GM23338 (cell line): ENCODE data around the gene CXCL1. TPM values are rescaled to one million over a fixed set of nuclear protein-coding genes. Genes with fewer than 3 reads are reported as not detected.

Source experiments
- ATAC-seq: fragments of 200-7000 bp; cut with Tn5 transposase; 3 replicates; pipeline ENCODE4 v1.9.1; 2020
- DNase-seq: peaks from one replicate; pipeline ENCODE4 v3.0.0-alpha.2; 2015; ENCODE audit warnings: low spot score
- H2AFZ ChIP-seq: fragments of 200-600 bp; sonication (generic); 2 replicates; pipeline ENCODE4 v1.8.0; 2016; ENCODE audit warnings: antibody characterized with exemption, mild to moderate bottlenecking, moderate library complexity
- H3F3A ChIP-seq: fragments of 200-600 bp; sonication (generic); replicated peaks from 2 replicates; pipeline ENCODE4 v1.8.0; 2017; ENCODE audit warnings: antibody characterized with exemption, mixed run types, low read depth
- H3K27ac ChIP-seq: fragments of 200-600 bp; sonication (generic); 2 replicates; pipeline ENCODE4 v1.6.1; 2016; ENCODE audit warnings: low read depth
- H3K27me3 ChIP-seq: fragments of 200-600 bp; sonication (generic); 2 replicates; pipeline ENCODE4 v1.8.0; 2016; ENCODE audit warnings: mild to moderate bottlenecking, mixed run types, moderate library complexity; ENCODE audit not compliant: insufficient read depth
- H3K36me3 ChIP-seq: fragments of 200-600 bp; sonication (generic); 2 replicates; pipeline ENCODE4 v1.8.0; 2016; ENCODE audit warnings: mild to moderate bottlenecking; ENCODE audit not compliant: insufficient read depth
- H3K4me1 ChIP-seq: fragments of 200-600 bp; sonication (generic); 2 replicates; pipeline ENCODE4 v1.8.0; 2016; ENCODE audit warnings: mild to moderate bottlenecking, moderate library complexity; ENCODE audit not compliant: insufficient read depth
- H3K4me2 ChIP-seq: fragments of 200-600 bp; sonication (generic); 2 replicates; pipeline ENCODE4 v1.7.1; 2017; ENCODE audit warnings: mixed run types
- H3K4me3 ChIP-seq: fragments of 200-600 bp; sonication (generic); 2 replicates; pipeline ENCODE4 v1.6.1; 2016; ENCODE audit warnings: mixed run types
- H3K79me2 ChIP-seq: fragments of 200-600 bp; sonication (generic); replicated peaks from 2 replicates; pipeline ENCODE4 v1.8.0; 2017; ENCODE audit warnings: mild to moderate bottlenecking; ENCODE audit not compliant: insufficient read depth
- H3K9me2 ChIP-seq: fragments of 200-600 bp; sonication (generic); 2 replicates; pipeline ENCODE4 v1.8.0; 2017; ENCODE audit not compliant: insufficient read depth
- H4K20me1 ChIP-seq: fragments of 200-600 bp; sonication (generic); replicated peaks from 2 replicates; pipeline ENCODE4 v1.8.0; 2017; ENCODE audit warnings: mild to moderate bottlenecking; ENCODE audit not compliant: insufficient read depth
- H3K27ac Mint-ChIP-seq: 2 replicates; pipeline ENCODE4 v1.8.0; 2020; ENCODE audit warnings: inconsistent platforms, mild to moderate bottlenecking, moderate library complexity, mixed read lengths
- H3K27me3 Mint-ChIP-seq: 3 replicates; pipeline ENCODE4 v1.8.0; 2022; ENCODE audit warnings: low read depth, mild to moderate bottlenecking, moderate library complexity, mixed read lengths, inconsistent platforms; ENCODE audit not compliant: insufficient read depth, poor library complexity
- H3K36me3 Mint-ChIP-seq: 3 replicates; pipeline ENCODE4 v1.8.0; 2021; ENCODE audit warnings: low read depth, mild to moderate bottlenecking, inconsistent platforms, moderate library complexity, mixed read lengths
- H3K4me1 Mint-ChIP-seq: 3 replicates; pipeline ENCODE4 v1.8.0; 2020; ENCODE audit warnings: mild to moderate bottlenecking, inconsistent platforms, mixed read lengths
- H3K4me3 Mint-ChIP-seq: 3 replicates; pipeline ENCODE4 v1.8.0; 2021; ENCODE audit warnings: moderate library complexity, mild to moderate bottlenecking, inconsistent platforms, mixed read lengths
- H3K9me3 Mint-ChIP-seq: 3 replicates; pipeline ENCODE4 v1.8.0; 2020; ENCODE audit warnings: moderate library complexity, mild to moderate bottlenecking, inconsistent platforms, mixed read lengths
- EZH2 ChIP-seq: fragments of 200-600 bp; sonication (generic); IDR thresholded peaks from one replicate; pipeline ENCODE4 v1.8.0; 2017; ENCODE audit warnings: antibody characterized with exemption, mild to moderate bottlenecking, low read depth; ENCODE audit not compliant: unreplicated experiment
- EZH2phosphoT487 ChIP-seq: fragments of 200-600 bp; sonication (generic); IDR thresholded peaks from one replicate; pipeline ENCODE4 v1.8.1; 2018; ENCODE audit warnings: antibody characterized with exemption; ENCODE audit not compliant: unreplicated experiment
- JUNB ChIP-seq: IDR thresholded peaks from one replicate; pipeline ENCODE4 v1.6.1; 2016; ENCODE audit warnings: antibody characterized with exemption; ENCODE audit not compliant: unreplicated experiment
- NANOG ChIP-seq: IDR thresholded peaks from 2 replicates; pipeline ENCODE4 v1.6.1; 2016; ENCODE audit warnings: antibody characterized with exemption, borderline replicate concordance
- POLR2AphosphoS5 ChIP-seq: IDR thresholded peaks from 2 replicates; pipeline ENCODE4 v1.6.1; 2016; ENCODE audit warnings: antibody characterized with exemption, low read depth
- STAT1 ChIP-seq: IDR thresholded peaks from one replicate; pipeline ENCODE4 v1.6.1; 2016; ENCODE audit warnings: antibody characterized with exemption; ENCODE audit not compliant: unreplicated experiment
- ZNF114 ChIP-seq: fragments of 250-450 bp; sonication (Bioruptor Pico); IDR thresholded peaks from 2 replicates; pipeline ENCODE4 v1.5.0; 2020; ENCODE audit warnings: mild to moderate bottlenecking, moderate library complexity
- ZNF331 ChIP-seq: fragments of 250-450 bp; sonication (Bioruptor Pico); IDR thresholded peaks from 2 replicates; pipeline ENCODE4 v1.5.0; 2020; ENCODE audit warnings: low read depth, mild to moderate bottlenecking, moderate library complexity
- polyA plus RNA-seq: library from polyadenylated mRNA; unstranded; fragments of >200 nt; fragmentation: Nextera tagmentation; extraction: Ambion mirVana; gene quantifications from 2 replicates; pipeline ENCODE4 v1.2.1, GENCODE V29; 2016
- total RNA-seq: library from RNA; depleted of rRNA; stranded (reverse); fragments of >200 nt; shearing (Covaris generic); gene quantifications from 2 replicates; pipeline ENCODE4 v1.2.3, GENCODE V29; 2014
- TF ChIP-seq, protein P1 (sequence below), 2 experiments: fragments of 200-600 bp in 1 of 2; sonication (generic) in 1 of 2; conservative IDR thresholded peaks; 2 replicates each; pipeline versions ENCODE4 v1.5.1 to v1.6.1; 2016 to 2017; ENCODE audit warnings: antibody characterized with exemption in 2 of 2, low read depth in 2 of 2, mild to moderate bottlenecking in 2 of 2, moderate library complexity in 1 of 2
- TF ChIP-seq, protein P2 (sequence below): fragments of 250-450 bp; sonication (Bioruptor Pico); IDR thresholded peaks from 2 replicates; pipeline ENCODE4 v1.5.0; 2020; ENCODE audit warnings: mild to moderate bottlenecking, moderate library complexity
- TF ChIP-seq, protein P3 (sequence below): IDR thresholded peaks from 2 replicates; pipeline ENCODE4 v1.6.1; 2016; ENCODE audit warnings: antibody characterized with exemption
- TF ChIP-seq, protein P4 (sequence below): IDR thresholded peaks from one replicate; pipeline ENCODE4 v1.6.1; 2018; ENCODE audit warnings: antibody characterized with exemption; ENCODE audit not compliant: unreplicated experiment

The CXCL1 gene
- total and polyA plus RNA-seq, 2 experiments from 2014 or later: 1.6 to 2.5 TPM

DNA sequence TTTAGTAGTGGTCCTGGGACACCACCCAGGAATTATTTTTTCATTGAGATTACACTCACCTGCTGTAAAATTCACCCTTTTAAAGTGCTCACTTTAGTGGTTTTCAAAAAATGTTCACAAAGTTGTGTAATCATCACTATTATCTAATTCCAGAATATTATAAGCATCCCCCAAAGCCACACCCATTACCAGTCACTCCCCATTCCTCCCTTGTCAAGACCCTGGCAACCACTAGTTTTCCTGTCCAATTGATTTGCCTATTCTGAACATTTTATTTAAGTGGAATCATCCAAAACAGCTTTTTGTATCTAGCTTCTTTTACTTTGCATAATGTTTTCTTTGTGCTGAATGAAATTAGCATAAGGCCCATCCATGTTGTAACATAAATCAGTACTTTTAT lies 45.4 kb upstream of the CXCL1 start (continued):
- TF ChIP-seq, protein P1, sequence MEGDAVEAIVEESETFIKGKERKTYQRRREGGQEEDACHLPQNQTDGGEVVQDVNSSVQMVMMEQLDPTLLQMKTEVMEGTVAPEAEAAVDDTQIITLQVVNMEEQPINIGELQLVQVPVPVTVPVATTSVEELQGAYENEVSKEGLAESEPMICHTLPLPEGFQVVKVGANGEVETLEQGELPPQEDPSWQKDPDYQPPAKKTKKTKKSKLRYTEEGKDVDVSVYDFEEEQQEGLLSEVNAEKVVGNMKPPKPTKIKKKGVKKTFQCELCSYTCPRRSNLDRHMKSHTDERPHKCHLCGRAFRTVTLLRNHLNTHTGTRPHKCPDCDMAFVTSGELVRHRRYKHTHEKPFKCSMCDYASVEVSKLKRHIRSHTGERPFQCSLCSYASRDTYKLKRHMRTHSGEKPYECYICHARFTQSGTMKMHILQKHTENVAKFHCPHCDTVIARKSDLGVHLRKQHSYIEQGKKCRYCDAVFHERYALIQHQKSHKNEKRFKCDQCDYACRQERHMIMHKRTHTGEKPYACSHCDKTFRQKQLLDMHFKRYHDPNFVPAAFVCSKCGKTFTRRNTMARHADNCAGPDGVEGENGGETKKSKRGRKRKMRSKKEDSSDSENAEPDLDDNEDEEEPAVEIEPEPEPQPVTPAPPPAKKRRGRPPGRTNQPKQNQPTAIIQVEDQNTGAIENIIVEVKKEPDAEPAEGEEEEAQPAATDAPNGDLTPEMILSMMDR (conservative IDR thresholded peaks at IDR 0.05; ENCODE audit: low read depth in 2 of 2): no peak
- TF ChIP-seq EZH2: no peak
- no peak for TF ChIP-seq POLR2AphosphoS5
- TF ChIP-seq NANOG: no peak
- TF ChIP-seq, protein P2, sequence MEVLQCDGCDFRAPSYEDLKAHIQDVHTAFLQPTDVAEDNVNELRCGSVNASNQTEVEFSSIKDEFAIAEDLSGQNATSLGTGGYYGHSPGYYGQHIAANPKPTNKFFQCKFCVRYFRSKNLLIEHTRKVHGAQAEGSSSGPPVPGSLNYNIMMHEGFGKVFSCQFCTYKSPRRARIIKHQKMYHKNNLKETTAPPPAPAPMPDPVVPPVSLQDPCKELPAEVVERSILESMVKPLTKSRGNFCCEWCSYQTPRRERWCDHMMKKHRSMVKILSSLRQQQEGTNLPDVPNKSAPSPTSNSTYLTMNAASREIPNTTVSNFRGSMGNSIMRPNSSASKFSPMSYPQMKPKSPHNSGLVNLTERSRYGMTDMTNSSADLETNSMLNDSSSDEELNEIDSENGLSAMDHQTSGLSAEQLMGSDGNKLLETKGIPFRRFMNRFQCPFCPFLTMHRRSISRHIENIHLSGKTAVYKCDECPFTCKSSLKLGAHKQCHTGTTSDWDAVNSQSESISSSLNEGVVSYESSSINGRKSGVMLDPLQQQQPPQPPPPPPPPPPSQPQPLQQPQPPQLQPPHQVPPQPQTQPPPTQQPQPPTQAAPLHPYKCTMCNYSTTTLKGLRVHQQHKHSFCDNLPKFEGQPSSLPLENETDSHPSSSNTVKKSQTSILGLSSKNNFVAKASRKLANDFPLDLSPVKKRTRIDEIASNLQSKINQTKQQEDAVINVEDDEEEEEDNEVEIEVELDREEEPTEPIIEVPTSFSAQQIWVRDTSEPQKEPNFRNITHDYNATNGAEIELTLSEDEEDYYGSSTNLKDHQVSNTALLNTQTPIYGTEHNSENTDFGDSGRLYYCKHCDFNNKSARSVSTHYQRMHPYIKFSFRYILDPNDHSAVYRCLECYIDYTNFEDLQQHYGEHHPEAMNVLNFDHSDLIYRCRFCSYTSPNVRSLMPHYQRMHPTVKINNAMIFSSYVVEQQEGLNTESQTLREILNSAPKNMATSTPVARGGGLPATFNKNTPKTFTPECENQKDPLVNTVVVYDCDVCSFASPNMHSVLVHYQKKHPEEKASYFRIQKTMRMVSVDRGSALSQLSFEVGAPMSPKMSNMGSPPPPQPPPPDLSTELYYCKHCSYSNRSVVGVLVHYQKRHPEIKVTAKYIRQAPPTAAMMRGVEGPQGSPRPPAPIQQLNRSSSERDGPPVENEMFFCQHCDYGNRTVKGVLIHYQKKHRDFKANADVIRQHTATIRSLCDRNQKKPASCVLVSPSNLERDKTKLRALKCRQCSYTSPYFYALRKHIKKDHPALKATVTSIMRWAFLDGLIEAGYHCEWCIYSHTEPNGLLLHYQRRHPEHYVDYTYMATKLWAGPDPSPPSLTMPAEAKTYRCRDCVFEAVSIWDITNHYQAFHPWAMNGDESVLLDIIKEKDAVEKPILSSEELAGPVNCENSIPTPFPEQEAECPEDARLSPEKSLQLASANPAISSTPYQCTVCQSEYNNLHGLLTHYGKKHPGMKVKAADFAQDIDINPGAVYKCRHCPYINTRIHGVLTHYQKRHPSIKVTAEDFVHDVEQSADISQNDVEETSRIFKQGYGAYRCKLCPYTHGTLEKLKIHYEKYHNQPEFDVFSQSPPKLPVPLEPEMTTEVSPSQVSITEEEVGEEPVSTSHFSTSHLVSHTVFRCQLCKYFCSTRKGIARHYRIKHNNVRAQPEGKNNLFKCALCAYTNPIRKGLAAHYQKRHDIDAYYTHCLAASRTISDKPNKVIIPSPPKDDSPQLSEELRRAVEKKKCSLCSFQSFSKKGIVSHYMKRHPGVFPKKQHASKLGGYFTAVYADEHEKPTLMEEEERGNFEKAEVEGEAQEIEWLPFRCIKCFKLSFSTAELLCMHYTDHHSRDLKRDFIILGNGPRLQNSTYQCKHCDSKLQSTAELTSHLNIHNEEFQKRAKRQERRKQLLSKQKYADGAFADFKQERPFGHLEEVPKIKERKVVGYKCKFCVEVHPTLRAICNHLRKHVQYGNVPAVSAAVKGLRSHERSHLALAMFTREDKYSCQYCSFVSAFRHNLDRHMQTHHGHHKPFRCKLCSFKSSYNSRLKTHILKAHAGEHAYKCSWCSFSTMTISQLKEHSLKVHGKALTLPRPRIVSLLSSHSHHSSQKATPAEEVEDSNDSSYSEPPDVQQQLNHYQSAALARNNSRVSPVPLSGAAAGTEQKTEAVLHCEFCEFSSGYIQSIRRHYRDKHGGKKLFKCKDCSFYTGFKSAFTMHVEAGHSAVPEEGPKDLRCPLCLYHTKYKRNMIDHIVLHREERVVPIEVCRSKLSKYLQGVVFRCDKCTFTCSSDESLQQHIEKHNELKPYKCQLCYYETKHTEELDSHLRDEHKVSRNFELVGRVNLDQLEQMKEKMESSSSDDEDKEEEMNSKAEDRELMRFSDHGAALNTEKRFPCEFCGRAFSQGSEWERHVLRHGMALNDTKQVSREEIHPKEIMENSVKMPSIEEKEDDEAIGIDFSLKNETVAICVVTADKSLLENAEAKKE: no peak
- TF ChIP-seq EZH2phosphoT487: no peak

DNA sequence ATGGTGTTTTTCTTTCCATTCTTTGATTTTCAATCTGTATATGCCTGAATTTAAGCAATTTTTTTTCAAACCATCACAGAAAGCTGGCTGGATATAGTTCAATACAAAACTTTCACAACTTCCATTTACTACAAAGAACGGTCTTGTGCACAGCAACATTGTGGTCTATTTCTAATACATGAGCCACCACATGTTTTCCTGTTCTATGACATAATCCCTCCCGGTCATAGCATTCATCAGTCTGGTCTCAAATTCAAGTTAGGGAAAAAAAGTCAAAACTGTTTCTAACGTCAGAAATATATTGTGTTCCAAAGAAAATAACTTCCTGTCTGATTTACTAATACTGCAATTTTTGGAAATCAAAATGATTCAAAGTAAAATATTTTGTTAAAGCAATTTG lies 40.2 kb upstream of the CXCL1 start:
- Histone ChIP-seq H3K9me2 (0 out of 2 replicates have a peak, but pooled peaks cover 6% of the 10 kb centered on the region), H3K4me3 (no peak overlapping the region), H3K4me1 (no peaks in the 10 kb centered on the region), H3K79me2 (no peaks in the 10 kb centered on the region), H3K27ac (no peak overlapping the region), H2AFZ (no peak overlapping the region), H4K20me1 (no peaks in the 10 kb centered on the region), H3K36me3 (no peaks in the 10 kb centered on the region), H3F3A (no peaks in the 10 kb centered on the region), H3K27me3 (no peaks in the 10 kb centered on the region), H3K4me2 (no peak overlapping the region)
- ATAC-seq: no peak
- DNase-seq: no peak
- peaks cover 10% of the 10 kb centered on the region for H3K9me3 Mint-ChIP-seq
- no peak overlapping the region for H3K4me3 Mint-ChIP-seq
- no peak overlapping the region for H3K27ac Mint-ChIP-seq
- no peaks in the 10 kb centered on the region for H3K4me1 Mint-ChIP-seq
- H3K36me3 Mint-ChIP-seq: peaks cover 3% of the 10 kb centered on the region; the same call in 2 of the 3 replicates
- H3K27me3 Mint-ChIP-seq: no peaks in the 10 kb centered on the region
- TF ChIP-seq EZH2: no peak
- TF ChIP-seq JUNB: no peak
- TF ChIP-seq, protein P3, sequence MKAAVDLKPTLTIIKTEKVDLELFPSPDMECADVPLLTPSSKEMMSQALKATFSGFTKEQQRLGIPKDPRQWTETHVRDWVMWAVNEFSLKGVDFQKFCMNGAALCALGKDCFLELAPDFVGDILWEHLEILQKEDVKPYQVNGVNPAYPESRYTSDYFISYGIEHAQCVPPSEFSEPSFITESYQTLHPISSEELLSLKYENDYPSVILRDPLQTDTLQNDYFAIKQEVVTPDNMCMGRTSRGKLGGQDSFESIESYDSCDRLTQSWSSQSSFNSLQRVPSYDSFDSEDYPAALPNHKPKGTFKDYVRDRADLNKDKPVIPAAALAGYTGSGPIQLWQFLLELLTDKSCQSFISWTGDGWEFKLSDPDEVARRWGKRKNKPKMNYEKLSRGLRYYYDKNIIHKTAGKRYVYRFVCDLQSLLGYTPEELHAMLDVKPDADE: no peak
- TF ChIP-seq EZH2phosphoT487: no peak
- no peak for TF ChIP-seq POLR2AphosphoS5
- no peak for TF ChIP-seq ZNF114 (CRISPR knock-in tag)
- no peak for TF ChIP-seq STAT1
- no peak for TF ChIP-seq ZNF331 (CRISPR knock-in tag)
- TF ChIP-seq, protein P4, sequence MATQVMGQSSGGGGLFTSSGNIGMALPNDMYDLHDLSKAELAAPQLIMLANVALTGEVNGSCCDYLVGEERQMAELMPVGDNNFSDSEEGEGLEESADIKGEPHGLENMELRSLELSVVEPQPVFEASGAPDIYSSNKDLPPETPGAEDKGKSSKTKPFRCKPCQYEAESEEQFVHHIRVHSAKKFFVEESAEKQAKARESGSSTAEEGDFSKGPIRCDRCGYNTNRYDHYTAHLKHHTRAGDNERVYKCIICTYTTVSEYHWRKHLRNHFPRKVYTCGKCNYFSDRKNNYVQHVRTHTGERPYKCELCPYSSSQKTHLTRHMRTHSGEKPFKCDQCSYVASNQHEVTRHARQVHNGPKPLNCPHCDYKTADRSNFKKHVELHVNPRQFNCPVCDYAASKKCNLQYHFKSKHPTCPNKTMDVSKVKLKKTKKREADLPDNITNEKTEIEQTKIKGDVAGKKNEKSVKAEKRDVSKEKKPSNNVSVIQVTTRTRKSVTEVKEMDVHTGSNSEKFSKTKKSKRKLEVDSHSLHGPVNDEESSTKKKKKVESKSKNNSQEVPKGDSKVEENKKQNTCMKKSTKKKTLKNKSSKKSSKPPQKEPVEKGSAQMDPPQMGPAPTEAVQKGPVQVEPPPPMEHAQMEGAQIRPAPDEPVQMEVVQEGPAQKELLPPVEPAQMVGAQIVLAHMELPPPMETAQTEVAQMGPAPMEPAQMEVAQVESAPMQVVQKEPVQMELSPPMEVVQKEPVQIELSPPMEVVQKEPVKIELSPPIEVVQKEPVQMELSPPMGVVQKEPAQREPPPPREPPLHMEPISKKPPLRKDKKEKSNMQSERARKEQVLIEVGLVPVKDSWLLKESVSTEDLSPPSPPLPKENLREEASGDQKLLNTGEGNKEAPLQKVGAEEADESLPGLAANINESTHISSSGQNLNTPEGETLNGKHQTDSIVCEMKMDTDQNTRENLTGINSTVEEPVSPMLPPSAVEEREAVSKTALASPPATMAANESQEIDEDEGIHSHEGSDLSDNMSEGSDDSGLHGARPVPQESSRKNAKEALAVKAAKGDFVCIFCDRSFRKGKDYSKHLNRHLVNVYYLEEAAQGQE: no peak
